Measurements from ENCODE around the gene SPTBN1. TPM values are rescaled to one million over a fixed set of nuclear protein-coding genes. Genes with fewer than 3 reads are reported as not detected.

SPTBN1 gene
- total RNA-seq, 2 experiments from 2014 or later, result 82.9 to 109 TPM

GRCh38 chr2:54424555-54425163, 31.5 kb upstream of the SPTBN1 start:
- CTCF ChIA-PET, result no interaction called here
- no peak overlapping the region for H3K4me3 Mint-ChIP-seq
- H3K27me3 Mint-ChIP-seq, result peaks cover 4% of the 10 kb centered on the region
- DNase-seq, result no peak
- H3K36me3 Mint-ChIP-seq, result no peaks in the 10 kb centered on the region
- no peak overlapping the region for H3K27ac Mint-ChIP-seq
- ATAC-seq, result no peak
- peaks cover 16% of the 10 kb centered on the region for H3K4me1 Mint-ChIP-seq
- H3K9me3 Mint-ChIP-seq (ENCODE audit: low read depth), result peaks cover 6% of the 10 kb centered on the region

GRCh38 chr2:54428108-54428831, 27.9 kb upstream of the SPTBN1 start:
- CTCF ChIA-PET, result no interaction called here
- no peaks in the 10 kb centered on the region for H3K36me3 Mint-ChIP-seq
- no peaks in the 10 kb centered on the region for H3K9me3 Mint-ChIP-seq (ENCODE audit: low read depth)
- H3K27ac Mint-ChIP-seq, result no peak overlapping the region
- peaks cover 7% of the 10 kb centered on the region for H3K4me1 Mint-ChIP-seq
- H3K27me3 Mint-ChIP-seq, result peaks cover 2% of the 10 kb centered on the region
- ATAC-seq, result no peak
- no peak for DNase-seq
- H3K4me3 Mint-ChIP-seq, result no peak overlapping the region

- H3K36me3 Mint-ChIP-seq, result no peaks in the 10 kb centered on the region
- CTCF ChIA-PET, result no interaction called here
Observed at GRCh38 chr2:54429054-54429453, 27.1 kb upstream of the SPTBN1 start.

GRCh38 chr2:54429811-54430551, 26.1 kb upstream of the SPTBN1 start:
- Mint-ChIP-seq H3K4me1 (peaks cover 7% of the 10 kb centered on the region), H3K27me3 (no peaks in the 10 kb centered on the region), H3K36me3 (no peaks in the 10 kb centered on the region), H3K27ac (no peak overlapping the region), H3K4me3 (no peak overlapping the region), H3K9me3 (ENCODE audit: low read depth) (no peaks in the 10 kb centered on the region)
- ATAC-seq, result no peak
- DNase-seq, result no peak
- CTCF ChIA-PET, result no interaction called here

More at GRCh38 chr2:54429054-54429453, 27.1 kb upstream of the SPTBN1 start:
- Mint-ChIP-seq H3K4me3 (no peak overlapping the region), H3K9me3 (ENCODE audit: low read depth) (no peaks in the 10 kb centered on the region), H3K27me3 (no peaks in the 10 kb centered on the region), H3K4me1 (peaks cover 7% of the 10 kb centered on the region), H3K27ac (no peak overlapping the region)
- DNase-seq (no peak), ATAC-seq (no peak)

GRCh38 chr2:54430649-54431048, 25.5 kb upstream of the SPTBN1 start:
- Mint-ChIP-seq H3K27me3 (no peaks in the 10 kb centered on the region), H3K9me3 (ENCODE audit: low read depth) (no peaks in the 10 kb centered on the region), H3K36me3 (no peaks in the 10 kb centered on the region), H3K4me3 (no peak overlapping the region), H3K4me1 (peaks cover 7% of the 10 kb centered on the region), H3K27ac (no peak overlapping the region)
- DNase-seq (no peak), ATAC-seq (no peak)
- CTCF ChIA-PET, result no interaction called here

GRCh38 chr2:54432251-54433015, 23.7 kb upstream of the SPTBN1 start:
- CTCF ChIA-PET, result no interaction called here
- H3K27me3 Mint-ChIP-seq, result peaks cover 3% of the 10 kb centered on the region

GRCh38 chr2:54434229-54434628, 21.9 kb upstream of the SPTBN1 start:
- Mint-ChIP-seq H3K36me3 (no peaks in the 10 kb centered on the region), H3K27me3 (peaks cover 3% of the 10 kb centered on the region), H3K4me3 (no peak overlapping the region), H3K4me1 (peaks cover 7% of the 10 kb centered on the region), H3K27ac (no peak overlapping the region), H3K9me3 (ENCODE audit: low read depth) (no peaks in the 10 kb centered on the region)
- CTCF ChIA-PET, result no interaction called here
- DNase-seq, result no peak
- ATAC-seq, result no peak

More at GRCh38 chr2:54432251-54433015, 23.7 kb upstream of the SPTBN1 start:
- H3K36me3 Mint-ChIP-seq, result no peaks in the 10 kb centered on the region
- DNase-seq (no peak), ATAC-seq (no peak)
- no peaks in the 10 kb centered on the region for H3K9me3 Mint-ChIP-seq (ENCODE audit: low read depth)
- no peak overlapping the region for H3K27ac Mint-ChIP-seq
- H3K4me3 Mint-ChIP-seq, result no peak overlapping the region
- H3K4me1 Mint-ChIP-seq, result peaks cover 7% of the 10 kb centered on the region

- Mint-ChIP-seq H3K27me3 (peaks cover 3% of the 10 kb centered on the region), H3K27ac (no peak overlapping the region), H3K4me3 (no peak overlapping the region), H3K4me1 (peaks cover 6% of the 10 kb centered on the region), H3K36me3 (no peaks in the 10 kb centered on the region), H3K9me3 (ENCODE audit: low read depth) (no peaks in the 10 kb centered on the region)
- ATAC-seq, result no peak
- CTCF ChIA-PET, result no interaction called here
- no peak for DNase-seq
Observed at GRCh38 chr2:54434711-54435110, 21.4 kb upstream of the SPTBN1 start.

GRCh38 chr2:54435325-54436226, 20.6 kb upstream of the SPTBN1 start:
- H3K27me3 Mint-ChIP-seq, result peaks cover 3% of the 10 kb centered on the region
- DNase-seq (no peak), ATAC-seq (no peak)
- H3K27ac Mint-ChIP-seq, result no peak overlapping the region
- no peak overlapping the region for H3K4me3 Mint-ChIP-seq
- no peaks in the 10 kb centered on the region for H3K9me3 Mint-ChIP-seq (ENCODE audit: low read depth)
- CTCF ChIA-PET, result no interaction called here
- H3K4me1 Mint-ChIP-seq, result no peaks in the 10 kb centered on the region
- no peaks in the 10 kb centered on the region for H3K36me3 Mint-ChIP-seq

GRCh38 chr2:54437588-54437987, 18.5 kb upstream of the SPTBN1 start:
- CTCF ChIA-PET, result interaction anchor here (0.7 kb wide), 1 partner anchor 11 kb away, joined by 3 read pairs; no protein-coding TSS in a partner anchor
- peaks cover 10% of the 10 kb centered on the region for H3K27me3 Mint-ChIP-seq
- no peaks in the 10 kb centered on the region for H3K36me3 Mint-ChIP-seq
- no peak for DNase-seq
- no peak for ATAC-seq
- H3K9me3 Mint-ChIP-seq (ENCODE audit: low read depth), result no peaks in the 10 kb centered on the region
- no peaks in the 10 kb centered on the region for H3K4me1 Mint-ChIP-seq
- no peak overlapping the region for H3K27ac Mint-ChIP-seq
- H3K4me3 Mint-ChIP-seq, result no peak overlapping the region

GRCh38 chr2:54438271-54438670, 17.9 kb upstream of the SPTBN1 start:
- CTCF ChIA-PET, result interaction anchor here (0.7 to 1.7 kb wide), 2 partner anchors 11 to 13 kb away, joined by 3 read pairs; no protein-coding TSS in a partner anchor
- no peak overlapping the region for H3K27ac Mint-ChIP-seq
- no peaks in the 10 kb centered on the region for H3K9me3 Mint-ChIP-seq (ENCODE audit: low read depth)
- no peak for DNase-seq
- no peak overlapping the region for H3K4me3 Mint-ChIP-seq
- no peaks in the 10 kb centered on the region for H3K4me1 Mint-ChIP-seq
- no peak for ATAC-seq
- H3K36me3 Mint-ChIP-seq, result no peaks in the 10 kb centered on the region
- peaks cover 10% of the 10 kb centered on the region for H3K27me3 Mint-ChIP-seq

GRCh38 chr2:54439582-54439981, 16.5 kb upstream of the SPTBN1 start:
- ATAC-seq (no peak), DNase-seq (no peak)
- H3K27ac Mint-ChIP-seq, result no peak overlapping the region
- H3K9me3 Mint-ChIP-seq (ENCODE audit: low read depth), result no peaks in the 10 kb centered on the region
- no peaks in the 10 kb centered on the region for H3K36me3 Mint-ChIP-seq
- no peak overlapping the region for H3K4me3 Mint-ChIP-seq
- CTCF ChIA-PET, result interaction anchor here (1.7 kb wide), 1 partner anchor 12 kb away, joined by 3 read pairs; no protein-coding TSS in a partner anchor
- no peaks in the 10 kb centered on the region for H3K4me1 Mint-ChIP-seq
- H3K27me3 Mint-ChIP-seq, result peaks cover 12% of the 10 kb centered on the region

Data from activated CD8-positive, alpha-beta memory T cell treated with anti-CD3 and anti-CD28 coated beads, Interleukin-2, amount 10 ng/mL, durations not matched to agents 7 days and 5 days (primary cell).